Spleen (tissue), 7 donors: ENCODE measurements around the gene SLC22A23.

Source experiments
- CTCF ChIP-seq, 11 experiments: fragments of 200-600 bp in 7 of 11; fragments of 450-650 bp in 4 of 11; sonication (generic) in 4 of 11; IDR thresholded peaks in 8 of 11; conservative IDR thresholded peaks in 3 of 11; 1 replicate in 7 of 11; 2 replicates in 4 of 11; pipeline versions ENCODE4 v1.4.0 to v1.8.0; 2016 to 2021; ENCODE audit warnings: antibody characterized with exemption in 11 of 11, inconsistent platforms in 4 of 11, mild to moderate bottlenecking in 1 of 11
- POLR2A ChIP-seq, 3 donors: fragments of 450-650 bp; IDR thresholded peaks; one replicate each; pipeline ENCODE4 v1.5.1; 2017; ENCODE audit warnings: antibody characterized with exemption in 3 of 3, mild to moderate bottlenecking in 1 of 3
- POLR2AphosphoS5 ChIP-seq, 3 donors: sonication (generic); formaldehyde crosslinking; IDR thresholded peaks; one replicate each; pipeline ENCODE4 v1.5.1; 2017; ENCODE audit warnings: antibody characterized with exemption in 3 of 3
- donor health status: DM: no; HTN: no; CAD: no; lungs with moderate emphysema.
- donor health status: DM: no; HTN: no; CAD: no.
- donor health status: DM: no; HTN: no; CAD: no.

- TF ChIP-seq CTCF (IDR thresholded peaks at IDR 0.05 in 8 of 11, conservative IDR thresholded peaks at IDR 0.05 in 3 of 11) (no peak), POLR2A (IDR thresholded peaks at IDR 0.05) (no peak), POLR2AphosphoS5 (IDR thresholded peaks at IDR 0.05) (no peak)
Observed at GRCh38 chr6:3336859-3337515, 119.9 kb downstream of the SLC22A23 start.
